Activated T-cell treated with anti-CD3 and anti-CD28 coated beads, Interleukin-2, amount 50 U/mL, for 72 hours (primary cell): ENCODE data around the gene ACOXL. TPM values are rescaled to one million over a fixed set of nuclear protein-coding genes. Genes with fewer than 3 reads are reported as not detected.

Experiments
- ATAC-seq, 2 donors: fragments of 150-1000 bp; cut with Tn5 transposase; replicated peaks in 1 of 2; 2 replicates each; pipeline ENCODE4 v1.10.0; 2021; ENCODE audit warnings: moderate library complexity in 2 of 2, mild to moderate bottlenecking in 1 of 2
- DNase-seq, 2 donors: peaks; one replicate each; pipeline ENCODE4 v3.0.0; 2021 to 2022; ENCODE audit warnings: mixed read lengths in 1 of 2
- H3K27ac Mint-ChIP-seq: one replicate; pipeline ENCODE4 v1.8.0; 2022; ENCODE audit warnings: mild to moderate bottlenecking, moderate library complexity, mixed read lengths
- H3K27me3 Mint-ChIP-seq: one replicate; pipeline ENCODE4 v1.8.0; 2022; ENCODE audit warnings: low read depth, mixed read lengths
- H3K36me3 Mint-ChIP-seq, 2 donors: one replicate each; pipeline ENCODE4 v1.8.0; 2022; ENCODE audit warnings: mixed read lengths in 2 of 2, mild to moderate bottlenecking in 1 of 2; ENCODE audit not compliant: insufficient read depth in 2 of 2
- H3K4me1 Mint-ChIP-seq: one replicate; pipeline ENCODE4 v1.8.0; 2022; ENCODE audit warnings: low read depth, mixed read lengths
- H3K4me3 Mint-ChIP-seq, 2 donors: one replicate each; pipeline ENCODE4 v1.8.0; 2022; ENCODE audit warnings: mild to moderate bottlenecking in 2 of 2, mixed read lengths in 2 of 2, moderate library complexity in 2 of 2
- H3K9me3 Mint-ChIP-seq, 2 donors: one replicate each; pipeline ENCODE4 v1.8.0; 2022; ENCODE audit warnings: mixed read lengths in 2 of 2
- total RNA-seq, 2 donors: library from RNA; stranded (reverse); gene quantifications; one replicate each; pipeline ENCODE4 v1.2.3, GENCODE V29; 2022

ACOXL gene
- total RNA-seq, 2 donors from 2014 or later, result 0.19 to 0.44 TPM

DNA sequence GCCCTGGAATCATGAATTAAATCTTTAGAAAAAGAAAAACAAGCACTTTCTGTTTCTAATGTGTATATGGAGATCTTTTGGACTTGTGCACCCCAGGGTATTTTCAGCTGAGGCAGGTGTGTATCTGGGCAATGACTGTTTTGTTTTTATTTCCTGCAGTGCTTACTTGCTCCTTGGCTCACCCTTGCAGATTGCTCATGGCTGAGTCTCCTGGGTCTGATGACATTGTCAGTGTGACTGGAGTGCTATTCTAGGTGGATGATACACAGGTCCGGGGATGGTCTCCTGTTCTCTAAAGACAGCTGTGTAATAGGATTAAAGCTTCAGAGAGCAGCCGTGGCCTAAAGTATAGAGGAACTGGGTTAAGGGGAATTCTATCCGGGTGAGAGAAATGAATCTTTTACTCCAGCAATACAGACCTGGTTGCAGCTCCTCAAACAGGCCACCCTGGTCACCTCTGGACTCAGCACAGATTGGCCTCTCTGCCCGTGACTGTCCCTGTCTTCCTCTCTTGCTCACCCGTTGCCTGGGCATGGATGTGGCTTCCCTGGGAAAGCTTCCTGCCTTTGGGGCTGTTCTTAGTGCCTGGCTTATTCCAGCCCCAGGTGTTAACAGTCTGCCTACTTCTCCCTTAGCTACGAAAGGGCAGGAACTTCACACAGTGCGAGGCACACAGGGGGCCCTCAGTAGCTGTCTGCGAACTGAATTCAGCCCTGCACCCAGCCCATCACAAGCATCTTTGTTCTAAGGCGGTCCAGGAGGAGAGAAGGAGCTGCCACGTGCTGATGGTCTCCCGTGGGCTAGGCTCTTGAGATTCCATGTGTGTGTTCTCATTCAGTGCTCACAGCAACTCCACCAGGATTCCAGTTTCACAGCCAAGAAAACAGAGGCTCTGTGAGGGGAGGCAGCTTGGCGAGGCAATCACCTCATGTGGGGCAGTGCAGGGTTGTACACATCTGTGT lies 84.3 kb downstream of the ACOXL start:
- Mint-ChIP-seq H3K36me3 (no peaks in the 10 kb centered on the region), H3K4me1 (peaks cover 26% of the 10 kb centered on the region), H3K27me3 (peaks cover 42% of the 10 kb centered on the region), H3K9me3 (peaks cover 0 to 2% of the 10 kb centered on the region in 2 donors), H3K4me3 (no peak overlapping the region), H3K27ac (no peak overlapping the region)
- ATAC-seq (peak in 1 of 2 donors; percentile 59), DNase-seq (no peak)

DNA sequence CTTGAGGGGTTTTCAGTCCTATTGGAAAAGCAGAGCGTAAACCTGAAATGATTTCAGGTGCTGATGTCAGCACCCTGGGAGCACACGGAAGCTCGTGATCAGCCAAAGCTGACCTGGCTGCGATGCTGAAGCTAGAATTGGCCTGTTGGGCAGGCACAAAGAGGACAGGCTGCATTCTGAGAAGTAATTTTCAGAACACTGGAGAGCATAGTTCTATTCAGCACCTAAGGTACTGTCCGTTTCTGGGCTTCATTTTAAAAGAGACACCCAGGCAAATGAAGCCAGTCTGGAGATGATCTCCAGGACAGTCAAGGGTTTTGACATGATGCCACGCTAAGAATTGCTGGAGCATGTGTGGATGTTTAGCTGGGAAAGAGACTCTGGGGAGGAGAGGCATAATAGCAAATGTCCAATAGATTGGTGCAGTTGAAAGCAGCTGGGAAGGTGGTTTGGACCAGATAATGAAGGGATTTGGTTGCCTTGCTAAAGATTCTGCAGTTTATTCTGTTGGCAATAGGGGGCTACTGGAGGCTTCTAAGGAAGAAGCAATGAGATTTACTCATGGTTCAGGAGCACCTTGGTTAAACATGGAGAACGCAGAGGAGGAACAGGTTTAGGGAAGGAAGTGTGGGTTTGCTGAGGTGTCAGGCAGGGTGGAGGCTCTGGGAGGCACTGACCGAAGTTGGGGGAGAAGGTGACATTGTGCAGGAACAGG lies 86.6 kb downstream of the ACOXL start:
- no peak overlapping the region for H3K27ac Mint-ChIP-seq
- peaks cover 0 to 3% of the 10 kb centered on the region in 2 donors for H3K9me3 Mint-ChIP-seq
- DNase-seq (no peak), ATAC-seq (no peak)
- no peaks in the 10 kb centered on the region for H3K36me3 Mint-ChIP-seq
- peaks cover 50% of the 10 kb centered on the region for H3K27me3 Mint-ChIP-seq
- H3K4me3 Mint-ChIP-seq, result no peak overlapping the region
- peaks cover 6% of the 10 kb centered on the region for H3K4me1 Mint-ChIP-seq

DNA sequence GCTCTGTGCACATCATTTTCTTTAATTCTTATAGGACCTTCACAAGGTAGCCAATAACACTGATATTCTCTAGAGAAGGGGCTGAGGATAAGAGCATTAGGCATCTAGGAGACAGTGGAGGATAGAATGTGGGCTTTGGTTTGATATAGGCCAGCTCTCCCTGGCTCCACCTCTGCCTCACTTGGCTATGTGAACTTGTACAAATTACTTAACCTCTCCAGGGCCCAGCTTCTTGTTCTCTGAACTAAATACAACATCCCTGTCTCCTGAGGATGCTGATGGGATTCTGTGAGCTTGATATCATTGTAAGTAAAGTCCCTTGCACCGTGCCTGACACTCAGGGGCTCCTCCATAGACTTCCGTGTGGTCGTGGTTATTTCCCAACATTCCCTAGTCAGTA lies 87.3 kb downstream of the ACOXL start:
- no peak overlapping the region for H3K4me3 Mint-ChIP-seq
- no peak for ATAC-seq
- H3K27me3 Mint-ChIP-seq, result peaks cover 50% of the 10 kb centered on the region
- DNase-seq, result no peak
- H3K27ac Mint-ChIP-seq, result no peak overlapping the region
- peaks cover 0 to 6% of the 10 kb centered on the region in 2 donors for H3K36me3 Mint-ChIP-seq
- peaks cover 6% of the 10 kb centered on the region for H3K4me1 Mint-ChIP-seq
- peaks cover 3 to 5% of the 10 kb centered on the region in 2 donors for H3K9me3 Mint-ChIP-seq

DNA sequence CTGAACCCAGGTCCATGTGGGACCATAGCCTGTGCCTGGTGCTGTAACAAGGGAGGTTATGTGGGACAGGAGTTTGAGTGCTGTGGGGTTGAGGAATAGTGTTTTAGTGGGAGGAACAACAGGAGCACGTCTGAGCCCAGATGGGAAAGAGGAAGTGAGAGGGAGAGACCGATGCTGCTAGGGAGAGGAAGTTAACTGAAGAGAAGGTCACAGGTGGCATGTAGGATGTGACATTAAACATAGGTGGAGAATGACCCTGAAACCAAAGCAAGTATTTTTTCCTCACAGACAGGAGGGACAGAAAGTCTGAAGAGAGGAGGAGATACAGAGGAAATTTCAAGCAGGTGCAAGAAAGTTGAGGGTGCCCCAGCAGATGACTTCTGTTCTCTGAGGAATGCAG lies 87.8 kb downstream of the ACOXL start:
- ATAC-seq (no peak), DNase-seq (no peak)
- no peak overlapping the region for H3K4me3 Mint-ChIP-seq
- peaks cover 50% of the 10 kb centered on the region for H3K27me3 Mint-ChIP-seq
- no peak overlapping the region for H3K27ac Mint-ChIP-seq
- peaks cover 6% of the 10 kb centered on the region for H3K4me1 Mint-ChIP-seq
- peaks cover 3 to 5% of the 10 kb centered on the region in 2 donors for H3K9me3 Mint-ChIP-seq
- H3K36me3 Mint-ChIP-seq, result peaks cover 0 to 8% of the 10 kb centered on the region in 2 donors

DNA sequence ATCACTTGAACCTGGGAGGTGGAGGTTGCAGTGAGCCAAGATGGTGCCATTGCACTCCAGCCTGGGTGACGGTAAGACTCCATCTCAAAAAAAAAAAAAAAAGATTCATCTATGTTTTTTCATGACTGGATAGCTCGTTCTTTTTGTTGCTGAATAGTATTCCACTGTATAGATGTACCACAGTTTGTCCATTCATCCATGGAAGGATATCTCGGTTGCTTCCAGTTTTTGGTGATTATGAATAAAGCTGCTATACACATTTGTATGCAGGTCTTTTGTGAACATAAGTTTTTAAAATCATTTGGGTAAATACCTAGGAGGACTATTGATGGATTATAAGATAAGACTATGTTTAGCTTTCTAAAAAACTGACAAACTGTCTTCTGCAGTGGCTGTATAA lies 90.8 kb downstream of the ACOXL start:
- H3K27me3 Mint-ChIP-seq, result peaks cover 49% of the 10 kb centered on the region
- H3K27ac Mint-ChIP-seq, result no peak overlapping the region
- peaks cover 6% of the 10 kb centered on the region for H3K4me1 Mint-ChIP-seq
- peaks cover 3 to 6% of the 10 kb centered on the region in 2 donors for H3K9me3 Mint-ChIP-seq
- no peak overlapping the region for H3K4me3 Mint-ChIP-seq
- ATAC-seq (no peak), DNase-seq (no peak)
- H3K36me3 Mint-ChIP-seq, result peaks cover 0 to 14% of the 10 kb centered on the region in 2 donors

DNA sequence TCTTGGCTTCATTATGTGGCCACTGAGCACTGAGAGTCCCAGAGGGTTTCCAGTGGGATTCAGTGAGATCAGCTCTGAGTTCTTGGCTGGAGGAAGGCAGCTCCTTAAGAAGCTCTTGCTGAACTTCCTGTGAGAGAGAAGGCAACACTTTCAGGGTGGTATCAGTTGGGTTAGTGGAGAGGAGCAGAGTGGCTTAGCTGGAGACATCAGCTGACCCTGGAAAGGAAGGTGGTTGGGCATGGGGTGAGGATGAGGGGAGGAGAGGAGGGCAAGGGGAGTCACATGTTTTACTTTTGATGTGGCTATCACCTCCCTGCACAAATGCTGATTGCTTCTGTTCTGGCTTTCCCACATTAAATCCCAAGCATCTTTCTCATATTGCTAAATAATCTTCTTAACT lies 95.1 kb downstream of the ACOXL start:
- H3K9me3 Mint-ChIP-seq, result peaks cover 3 to 6% of the 10 kb centered on the region in 2 donors
- H3K27me3 Mint-ChIP-seq, result peaks cover 29% of the 10 kb centered on the region
- ATAC-seq (no peak), DNase-seq (no peak)
- H3K36me3 Mint-ChIP-seq, result peaks cover 0 to 14% of the 10 kb centered on the region in 2 donors
- no peaks in the 10 kb centered on the region for H3K4me1 Mint-ChIP-seq
- no peak overlapping the region for H3K4me3 Mint-ChIP-seq
- H3K27ac Mint-ChIP-seq, result no peak overlapping the region

DNA sequence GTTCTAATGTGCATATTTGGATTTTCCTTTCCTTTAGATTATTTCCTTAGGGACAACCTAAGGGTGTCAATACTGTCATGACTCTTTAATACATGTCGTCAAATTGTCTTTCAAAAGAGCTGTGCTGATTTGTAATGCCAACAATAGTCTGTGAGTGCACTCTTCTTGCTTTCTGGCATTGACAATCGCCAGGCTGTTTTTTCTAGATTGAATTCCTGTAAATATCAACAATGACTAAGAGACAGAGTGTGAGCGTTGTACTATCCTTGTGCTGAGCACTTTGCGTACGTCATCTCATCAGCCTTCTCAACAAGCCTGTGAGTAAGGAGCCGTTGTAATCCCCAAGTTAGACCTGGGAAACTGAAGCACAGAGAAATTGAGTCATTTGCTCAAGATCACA lies 96.0 kb downstream of the ACOXL start:
- peaks cover 0 to 14% of the 10 kb centered on the region in 2 donors for H3K36me3 Mint-ChIP-seq
- DNase-seq, result no peak

DNA sequence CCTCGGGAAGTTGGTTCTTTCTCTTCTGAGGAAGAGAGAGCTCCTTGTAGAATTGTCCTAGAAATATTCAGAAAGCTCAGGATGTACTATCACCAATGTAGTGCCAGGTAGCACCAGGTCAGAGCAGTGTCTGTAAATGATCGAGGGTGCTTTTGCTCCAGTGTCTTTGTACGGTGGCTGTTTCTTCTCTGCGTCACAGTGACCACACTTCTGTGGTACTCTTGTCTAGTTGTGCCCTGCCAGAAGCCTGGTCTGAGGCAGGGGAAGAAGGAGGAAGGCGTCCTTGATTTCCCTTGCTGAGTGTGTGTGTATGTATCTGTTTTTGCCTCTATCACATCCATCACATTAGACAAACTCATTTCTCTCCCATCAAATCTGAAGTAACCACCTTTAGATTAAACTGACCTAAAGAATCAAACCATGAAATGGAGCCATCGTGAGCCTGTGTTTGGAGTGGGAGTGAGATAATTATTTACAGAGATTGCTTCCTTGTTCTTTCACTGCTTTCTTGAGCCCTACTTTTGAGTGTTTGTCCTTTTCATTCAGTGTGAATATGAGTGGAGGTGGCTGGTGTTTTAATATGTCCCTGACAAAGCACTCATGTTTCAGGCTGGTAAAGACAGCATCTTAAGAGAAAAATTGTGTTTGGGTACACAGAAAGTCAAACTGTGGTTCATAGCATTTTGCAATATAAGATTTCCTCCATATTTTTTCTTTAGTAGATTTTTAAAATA lies 97.2 kb downstream of the ACOXL start:
- H3K4me1 Mint-ChIP-seq, result peaks cover 14% of the 10 kb centered on the region
- H3K36me3 Mint-ChIP-seq, result peaks cover 0 to 9% of the 10 kb centered on the region in 2 donors
- peaks cover 41% of the 10 kb centered on the region for H3K27me3 Mint-ChIP-seq

More for the DNA sequence above, 96.0 kb downstream of the ACOXL start:
- ATAC-seq, result no peak
- Mint-ChIP-seq H3K9me3 (peaks cover 3 to 6% of the 10 kb centered on the region in 2 donors), H3K4me1 (peaks cover 6% of the 10 kb centered on the region), H3K27me3 (peaks cover 38% of the 10 kb centered on the region), H3K4me3 (no peak overlapping the region), H3K27ac (peak overlapping the region; percentile 21)

DNA sequence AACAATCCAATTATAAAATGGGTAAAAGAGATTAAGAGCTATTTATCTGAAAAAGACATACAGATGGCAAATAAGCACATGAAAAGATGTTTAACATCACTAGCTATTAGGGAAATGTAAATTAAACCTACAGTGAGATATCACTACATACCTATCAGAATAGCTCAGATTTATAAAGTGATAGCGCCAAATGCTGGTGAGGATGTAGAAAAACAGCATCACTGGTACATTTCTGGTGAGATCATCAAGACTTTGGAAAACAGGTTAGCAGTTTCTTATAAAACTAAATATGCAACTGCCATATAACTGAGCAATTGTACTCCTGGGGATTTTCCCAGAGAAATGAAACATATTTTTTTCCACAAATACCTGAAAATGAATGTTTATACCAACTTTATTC lies 100.4 kb downstream of the ACOXL start:
- ATAC-seq (no peak), DNase-seq (no peak)
- peaks cover 25% of the 10 kb centered on the region for H3K4me1 Mint-ChIP-seq
- no peaks in the 10 kb centered on the region for H3K9me3 Mint-ChIP-seq
- no peak overlapping the region for H3K4me3 Mint-ChIP-seq
- peaks cover 47% of the 10 kb centered on the region for H3K27me3 Mint-ChIP-seq
- H3K27ac Mint-ChIP-seq, result no peak overlapping the region
- H3K36me3 Mint-ChIP-seq, result no peaks in the 10 kb centered on the region

More for the DNA sequence above, 97.2 kb downstream of the ACOXL start:
- ATAC-seq, result no peak
- no peak for DNase-seq
- Mint-ChIP-seq H3K4me3 (no peak overlapping the region), H3K27ac (no peak overlapping the region), H3K9me3 (peaks cover 0 to 4% of the 10 kb centered on the region in 2 donors)

DNA sequence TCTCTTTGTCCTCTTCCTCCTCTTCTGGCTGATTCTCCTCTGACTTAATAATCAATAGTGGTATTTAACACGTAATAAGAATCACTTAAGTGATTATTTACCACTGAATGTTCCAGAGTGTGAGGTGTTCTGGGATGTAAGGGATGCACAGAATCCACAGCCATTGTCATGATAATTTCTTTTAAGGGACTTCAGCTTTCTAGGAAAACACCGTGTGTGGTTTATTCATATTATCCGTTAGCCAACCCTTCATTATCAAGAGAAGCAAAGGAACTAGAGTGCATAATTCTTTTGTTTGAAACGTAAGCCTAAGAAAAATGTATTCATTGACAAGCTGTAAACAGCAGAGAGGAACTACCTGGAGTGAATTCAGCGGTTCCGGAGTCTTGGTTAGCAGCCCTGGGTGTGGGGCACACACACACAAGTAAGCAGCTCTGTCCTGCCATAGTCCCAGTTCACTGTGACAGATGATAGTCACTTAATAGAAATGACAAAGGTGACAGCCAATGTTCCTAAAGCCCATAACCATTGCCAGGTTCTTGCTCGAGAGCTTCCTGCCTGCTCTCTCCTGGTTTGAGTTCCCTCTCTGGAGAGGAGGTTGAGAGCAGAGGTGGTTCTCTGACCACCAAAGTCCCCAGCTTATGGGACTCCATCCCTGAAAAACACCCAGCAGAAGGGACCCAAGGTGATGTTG lies 101.9 kb downstream of the ACOXL start:
- DNase-seq, result no peak
- no peak for ATAC-seq
- Mint-ChIP-seq H3K4me1 (peaks cover 33% of the 10 kb centered on the region), H3K27me3 (peaks cover 41% of the 10 kb centered on the region), H3K9me3 (no peaks in the 10 kb centered on the region), H3K36me3 (no peaks in the 10 kb centered on the region), H3K27ac (no peak overlapping the region), H3K4me3 (no peak overlapping the region)

DNA sequence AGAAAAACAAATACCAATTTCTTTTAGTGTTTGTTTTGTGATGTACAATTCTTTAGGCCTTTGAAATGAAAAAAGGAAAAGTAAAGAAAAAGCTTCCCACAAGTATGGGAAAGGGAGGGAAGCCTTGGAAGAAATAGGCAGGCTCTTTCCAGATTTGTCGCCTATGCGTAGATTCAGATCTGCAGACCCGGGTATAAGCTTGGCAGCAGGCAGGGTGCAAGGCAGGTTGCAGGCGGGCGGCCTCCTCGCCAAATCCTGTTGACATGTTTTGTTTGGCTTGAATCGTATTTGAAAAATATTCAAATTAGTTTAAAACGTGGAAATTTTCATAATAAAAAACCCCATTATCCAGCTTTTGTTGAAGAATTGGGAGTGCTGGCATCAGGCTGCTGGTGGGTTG lies 104.3 kb downstream of the ACOXL start:
- no peak for DNase-seq
- H3K27ac Mint-ChIP-seq, result no peak overlapping the region
- ATAC-seq, result no peak
- H3K4me3 Mint-ChIP-seq, result no peak overlapping the region
- no peaks in the 10 kb centered on the region for H3K9me3 Mint-ChIP-seq
- H3K27me3 Mint-ChIP-seq, result peaks cover 56% of the 10 kb centered on the region
- peaks cover 41% of the 10 kb centered on the region for H3K4me1 Mint-ChIP-seq
- no peaks in the 10 kb centered on the region for H3K36me3 Mint-ChIP-seq
